ENCODE data around the gene SPATA9.
"Not testable (repeated sequence)": the region's sequence is repeated elsewhere in the genome, so short reads cannot be mapped to it uniquely, and the experiment has no call there.

Gene SPATA9

DNA sequence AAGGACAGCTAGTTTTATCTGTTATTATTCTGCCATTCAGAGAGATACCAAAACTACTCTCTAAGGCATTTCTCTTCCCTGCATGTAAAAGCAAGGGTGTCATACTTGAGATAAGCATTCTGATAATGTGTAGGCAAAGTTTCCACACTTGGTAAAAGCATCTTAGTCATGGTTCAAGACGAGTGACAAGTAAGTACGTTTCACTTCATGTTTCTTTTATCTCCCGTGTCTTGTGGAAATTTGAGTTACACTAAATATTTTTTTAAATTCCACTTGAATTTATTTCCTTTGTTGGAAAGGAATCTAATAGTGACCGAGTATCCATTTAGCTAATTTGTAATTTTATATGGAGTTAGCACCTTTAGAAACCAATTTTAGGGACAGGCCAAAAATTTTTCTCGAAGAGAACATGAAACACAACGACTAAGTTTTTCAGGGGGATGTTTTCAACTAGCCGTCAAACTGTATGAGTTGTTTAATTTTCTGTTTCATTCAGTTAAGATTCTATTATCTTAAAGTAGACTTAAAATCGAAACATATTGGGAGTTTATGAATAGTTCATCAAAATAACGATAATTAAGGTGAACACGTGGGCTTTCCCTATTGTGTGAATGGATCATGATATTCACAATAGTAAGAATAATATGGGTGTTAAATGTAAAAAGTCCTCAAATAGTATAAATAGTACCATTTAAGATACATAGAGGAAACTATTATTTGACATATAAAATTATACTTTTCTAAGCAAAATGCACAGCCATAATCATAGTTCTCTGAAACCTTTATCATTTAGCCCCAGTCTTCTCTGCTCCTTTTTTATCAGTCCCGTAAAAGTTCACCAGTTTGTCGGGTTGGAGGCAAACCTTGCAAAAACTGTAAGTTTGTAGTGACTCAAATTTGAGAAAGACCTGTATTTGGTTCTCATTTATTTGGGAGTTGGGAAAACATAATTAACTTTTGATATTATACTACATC is 34.6 kb downstream of the SPATA9 start:
- Histone ChIP-seq H3K27me3 (ENCODE audit: control insufficient read depth, insufficient read depth, low read length) (peaks cover 2% of the 10 kb centered on the region), H3K36me3 (ENCODE audit: control insufficient read depth, insufficient read depth, low read length) (no peaks in the 10 kb centered on the region), H3K4me3 (ENCODE audit: low read depth, low read length) (no peak overlapping the region), H3K9ac (ENCODE audit: low read depth, low read length) (no peak overlapping the region), H3K9me3 (ENCODE audit: control insufficient read depth, insufficient read depth, low read length) (no peaks in the 10 kb centered on the region), H3K4me1 (ENCODE audit: control insufficient read depth, insufficient read depth, low read length) (peaks cover 4% of the 10 kb centered on the region)

DNA sequence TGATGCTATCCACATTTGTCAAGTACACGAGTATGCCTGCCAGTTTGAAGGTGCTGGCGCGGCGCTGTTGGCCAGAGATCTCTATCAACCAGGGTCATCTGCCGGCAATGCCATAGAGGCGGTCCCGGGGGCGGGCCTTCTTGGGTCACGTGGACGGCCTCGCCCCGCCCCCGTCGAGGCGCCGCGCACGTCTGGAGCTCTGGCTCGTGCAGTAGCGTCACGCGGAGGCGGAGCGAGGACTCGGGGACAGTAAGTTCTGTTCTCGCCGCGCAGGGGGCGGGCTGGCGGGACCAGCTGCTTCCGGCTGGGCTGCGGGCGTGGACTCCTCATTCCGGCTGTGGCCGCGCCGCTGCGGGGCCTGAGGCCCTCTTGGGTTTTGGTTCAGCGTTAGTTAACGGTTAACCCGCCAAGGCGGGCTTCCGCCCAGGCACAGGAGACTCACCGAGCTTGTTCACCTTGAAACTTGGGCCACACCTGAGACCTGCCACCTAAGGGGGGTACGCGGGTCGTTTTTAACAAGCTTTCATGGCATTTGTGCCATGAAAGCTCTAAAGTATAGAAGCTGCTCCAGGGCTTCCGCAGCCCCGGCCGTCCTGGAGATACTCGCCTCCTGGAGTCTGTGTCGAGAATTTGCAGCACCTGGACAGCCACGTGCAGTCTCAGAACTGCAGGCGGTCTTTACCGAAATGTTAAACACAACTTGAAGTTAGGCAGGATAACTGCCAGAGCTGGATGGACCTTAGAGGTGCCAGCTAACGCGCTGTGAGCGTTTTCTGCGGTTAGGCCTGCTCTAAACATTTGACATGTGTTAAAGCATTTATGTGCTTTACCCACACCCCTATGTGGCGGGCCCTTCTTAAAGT is 36.0 kb downstream of the SPATA9 start, which contains the start of gene RFESD:
RFESD (plus strand) TSS at position 209 of the 863 bp plus-strand sequence. CDS start 5,495 bp downstream, outside the sequence.
- no peaks in the 10 kb centered on the region for H3K36me3 ChIP-seq (ENCODE audit: control insufficient read depth, insufficient read depth, low read length)
- H3K4me3 ChIP-seq (ENCODE audit: low read depth, low read length): peak within 1 kb of the TSS; percentile 74
- no peaks in the 10 kb centered on the region for H3K9me3 ChIP-seq (ENCODE audit: control insufficient read depth, insufficient read depth, low read length)
- H3K9ac ChIP-seq (ENCODE audit: low read depth, low read length): peak within 1 kb of the TSS; percentile 62
- H3K27me3 ChIP-seq (ENCODE audit: control insufficient read depth, insufficient read depth, low read length): peaks cover 2% of the 10 kb centered on the region
- peaks cover 4% of the 10 kb centered on the region for H3K4me1 ChIP-seq (ENCODE audit: control insufficient read depth, insufficient read depth, low read length)

DNA sequence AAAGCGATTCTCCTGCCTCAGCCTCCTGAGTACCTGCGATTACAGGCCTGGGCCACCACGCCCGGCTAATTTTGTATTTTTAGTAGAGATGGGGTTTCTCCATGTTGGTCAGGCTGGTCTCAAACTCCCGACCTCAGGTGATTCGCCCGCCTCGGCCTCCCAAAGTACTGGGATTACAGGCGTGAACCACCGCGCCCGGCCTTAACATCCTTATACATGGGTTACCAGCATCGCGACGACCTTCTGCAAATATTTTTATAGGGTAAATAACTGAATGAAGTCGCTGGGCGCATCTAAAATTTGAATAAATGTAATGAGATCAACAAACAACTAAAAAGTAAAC is 36.6 kb downstream of the SPATA9 start:
- H3K9ac ChIP-seq (ENCODE audit: low read depth, low read length); H3K27me3 ChIP-seq (ENCODE audit: control insufficient read depth, insufficient read depth, low read length); H3K9me3 ChIP-seq (ENCODE audit: control insufficient read depth, insufficient read depth, low read length); H3K4me3 ChIP-seq (ENCODE audit: low read depth, low read length); H3K36me3 ChIP-seq (ENCODE audit: control insufficient read depth, insufficient read depth, low read length); H3K4me1 ChIP-seq (ENCODE audit: control insufficient read depth, insufficient read depth, low read length): not testable (repeated sequence)

DNA sequence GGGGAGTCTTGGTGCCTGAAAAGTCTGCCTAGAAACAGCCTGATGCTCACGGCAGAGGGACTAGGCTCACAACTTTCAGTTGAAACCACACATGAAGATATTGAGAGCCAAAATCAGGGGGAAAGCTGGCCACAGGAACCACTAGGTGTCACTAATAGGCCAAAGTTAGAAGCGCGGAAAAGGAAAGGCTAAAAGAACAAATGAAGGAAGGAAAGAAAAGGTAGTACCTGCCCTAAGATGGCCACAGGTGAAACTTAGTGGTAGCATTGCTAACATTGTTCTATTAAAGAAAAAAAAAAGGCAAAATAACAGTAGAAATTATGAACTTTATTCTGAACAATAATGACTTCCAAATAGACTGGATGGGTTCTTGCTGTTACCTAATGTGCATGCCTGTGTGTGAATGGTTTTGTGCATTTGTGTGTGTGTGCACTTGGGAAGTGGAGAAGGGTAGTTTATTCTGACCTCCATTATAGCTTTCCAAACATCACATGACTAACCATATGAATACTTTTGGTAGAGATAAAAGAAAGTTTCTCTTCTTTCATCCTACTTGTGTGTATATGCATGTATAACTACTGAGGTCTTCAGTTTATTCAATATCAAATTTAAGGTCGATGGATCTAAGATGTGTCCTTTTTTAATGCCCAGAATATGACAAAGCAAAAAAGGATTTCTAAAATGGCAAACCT is 38.3 kb downstream of the SPATA9 start:
- no peak overlapping the region for H3K4me3 ChIP-seq (ENCODE audit: low read depth, low read length)

DNA sequence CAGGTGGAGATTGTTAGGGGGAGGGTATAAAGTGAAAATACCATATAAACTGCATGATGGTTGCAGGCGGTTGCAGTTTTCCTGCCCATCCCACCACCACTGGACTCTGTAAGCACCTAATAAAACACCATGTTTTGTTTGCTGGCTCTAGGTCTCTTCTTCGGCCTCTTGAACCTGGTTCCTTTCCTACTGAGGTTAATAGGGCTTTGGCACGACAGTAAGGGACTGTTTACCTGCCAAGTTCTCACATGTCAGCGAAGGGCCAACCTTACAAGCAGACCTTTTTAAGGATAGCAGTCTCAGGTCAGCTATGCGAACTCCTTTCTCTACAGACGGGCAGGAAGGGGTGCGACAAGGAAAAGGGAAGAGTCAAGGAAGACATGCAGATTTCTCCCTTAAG is 39.6 kb downstream of the SPATA9 start:
- Histone ChIP-seq H3K4me3 (ENCODE audit: low read depth, low read length) (no peak overlapping the region), H3K4me1 (ENCODE audit: control insufficient read depth, insufficient read depth, low read length) (peaks cover 4% of the 10 kb centered on the region), H3K36me3 (ENCODE audit: control insufficient read depth, insufficient read depth, low read length) (no peaks in the 10 kb centered on the region), H3K9ac (ENCODE audit: low read depth, low read length) (no peak overlapping the region), H3K9me3 (ENCODE audit: control insufficient read depth, insufficient read depth, low read length) (no peaks in the 10 kb centered on the region), H3K27me3 (ENCODE audit: control insufficient read depth, insufficient read depth, low read length) (peaks cover 2% of the 10 kb centered on the region)

More for the DNA sequence above, 38.3 kb downstream of the SPATA9 start:
- H3K4me1 ChIP-seq (ENCODE audit: control insufficient read depth, insufficient read depth, low read length): peaks cover 4% of the 10 kb centered on the region
- no peak overlapping the region for H3K9ac ChIP-seq (ENCODE audit: low read depth, low read length)
- H3K9me3 ChIP-seq (ENCODE audit: control insufficient read depth, insufficient read depth, low read length): no peaks in the 10 kb centered on the region
- no peaks in the 10 kb centered on the region for H3K36me3 ChIP-seq (ENCODE audit: control insufficient read depth, insufficient read depth, low read length)
- H3K27me3 ChIP-seq (ENCODE audit: control insufficient read depth, insufficient read depth, low read length): peaks cover 2% of the 10 kb centered on the region

DNA sequence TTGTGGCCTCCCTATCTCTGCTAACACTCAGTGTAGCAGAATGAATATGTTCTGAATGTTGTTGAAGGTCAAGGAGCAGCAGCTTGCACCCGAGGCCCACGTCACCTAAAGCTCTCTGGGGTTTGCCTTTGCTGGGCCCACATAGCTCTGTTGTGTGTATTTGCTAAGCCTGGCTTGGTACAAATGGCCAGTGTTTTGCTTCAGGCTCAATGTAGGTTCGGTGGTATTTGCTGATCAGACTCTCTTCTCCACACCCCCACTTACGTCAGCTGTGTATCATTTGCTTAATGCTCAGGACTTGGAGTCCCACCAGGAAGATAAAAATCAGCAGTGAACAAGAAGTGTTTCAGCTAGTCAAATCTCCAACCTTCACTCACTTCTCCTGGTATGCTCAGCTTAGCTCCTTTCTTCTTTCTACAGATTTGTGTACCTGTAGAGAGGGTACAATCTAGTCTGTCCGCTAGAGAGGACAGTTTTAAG is 41.0 kb downstream of the SPATA9 start:
- no peaks in the 10 kb centered on the region for H3K36me3 ChIP-seq (ENCODE audit: control insufficient read depth, insufficient read depth, low read length)
- no peak overlapping the region for H3K4me3 ChIP-seq (ENCODE audit: low read depth, low read length)
- no peak overlapping the region for H3K9ac ChIP-seq (ENCODE audit: low read depth, low read length)
- no peaks in the 10 kb centered on the region for H3K4me1 ChIP-seq (ENCODE audit: control insufficient read depth, insufficient read depth, low read length)
- H3K27me3 ChIP-seq (ENCODE audit: control insufficient read depth, insufficient read depth, low read length): peaks cover 2% of the 10 kb centered on the region
- no peaks in the 10 kb centered on the region for H3K9me3 ChIP-seq (ENCODE audit: control insufficient read depth, insufficient read depth, low read length)

DNA sequence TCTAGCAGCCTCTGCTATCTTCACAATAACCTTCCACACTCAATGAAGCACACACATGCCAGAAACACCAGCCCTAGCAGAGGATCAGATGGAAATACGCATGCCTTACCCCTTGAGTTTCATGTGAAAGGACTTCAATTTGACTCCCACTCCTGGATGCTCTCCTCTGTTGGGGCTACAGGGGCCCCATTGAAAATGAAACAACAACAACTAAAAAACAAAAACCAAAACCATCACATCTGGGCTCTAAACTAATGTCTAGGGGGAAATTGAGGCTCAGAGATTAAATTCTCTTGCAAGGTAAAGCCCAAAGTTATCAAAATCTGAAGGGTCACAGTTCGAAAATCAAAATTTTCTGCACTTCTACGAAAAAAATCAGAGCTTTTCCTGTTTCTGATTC is 44.2 kb downstream of the SPATA9 start:
- no peaks in the 10 kb centered on the region for H3K4me1 ChIP-seq (ENCODE audit: control insufficient read depth, insufficient read depth, low read length)
- H3K4me3 ChIP-seq (ENCODE audit: low read depth, low read length): no peak overlapping the region

DNA sequence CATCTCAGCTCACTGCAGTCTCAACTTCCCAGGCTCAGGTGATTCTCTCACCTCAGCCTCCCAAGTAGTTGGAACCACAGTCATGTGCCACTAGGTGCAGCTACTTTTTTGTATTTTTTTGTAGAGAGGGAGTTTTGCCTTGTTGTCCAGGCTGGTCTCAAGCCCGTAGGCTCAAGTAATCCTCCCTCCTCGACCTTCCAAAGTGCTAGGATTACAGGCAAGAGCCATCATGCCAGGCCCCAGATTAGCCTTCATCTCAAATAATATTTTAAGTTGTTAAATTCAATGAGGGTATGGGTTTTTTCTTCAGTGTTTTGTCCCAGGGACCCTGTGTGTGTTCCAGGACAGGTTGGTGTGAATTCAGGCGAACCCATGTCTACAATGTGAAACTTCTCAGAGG is 48.7 kb downstream of the SPATA9 start:
- Histone ChIP-seq H3K4me1 (ENCODE audit: control insufficient read depth, insufficient read depth, low read length) (no peaks in the 10 kb centered on the region), H3K9me3 (ENCODE audit: control insufficient read depth, insufficient read depth, low read length) (peaks cover under 1% of the 10 kb centered on the region), H3K4me3 (ENCODE audit: low read depth, low read length) (no peak overlapping the region), H3K9ac (ENCODE audit: low read depth, low read length) (no peak overlapping the region), H3K27me3 (ENCODE audit: control insufficient read depth, insufficient read depth, low read length) (no peaks in the 10 kb centered on the region), H3K36me3 (ENCODE audit: control insufficient read depth, insufficient read depth, low read length) (no peaks in the 10 kb centered on the region)

More for the DNA sequence above, 44.2 kb downstream of the SPATA9 start:
- Histone ChIP-seq H3K36me3 (ENCODE audit: control insufficient read depth, insufficient read depth, low read length) (no peaks in the 10 kb centered on the region), H3K9ac (ENCODE audit: low read depth, low read length) (no peak overlapping the region), H3K27me3 (ENCODE audit: control insufficient read depth, insufficient read depth, low read length) (no peaks in the 10 kb centered on the region), H3K9me3 (ENCODE audit: control insufficient read depth, insufficient read depth, low read length) (no peaks in the 10 kb centered on the region)

DNA sequence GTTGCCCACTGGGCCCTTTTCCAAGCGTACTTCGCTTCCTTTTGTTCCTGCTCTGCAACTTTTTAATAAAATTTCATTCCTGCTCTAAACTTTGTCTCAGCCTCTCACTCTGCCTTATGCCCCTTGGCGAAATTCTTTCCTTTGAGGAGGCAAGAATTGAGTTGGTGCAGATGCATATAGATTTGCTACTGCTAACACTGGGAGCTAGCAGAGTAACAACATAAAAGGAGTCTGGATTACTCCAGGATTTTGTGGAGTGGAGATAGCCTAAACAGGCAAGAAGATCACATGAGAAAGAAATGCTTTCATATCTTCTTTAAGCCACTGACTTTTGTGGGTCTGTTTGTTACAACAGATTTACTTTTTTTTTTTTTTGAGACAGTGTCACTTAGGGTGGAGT is 49.1 kb downstream of the SPATA9 start:
- peaks cover 4% of the 10 kb centered on the region for H3K9me3 ChIP-seq (ENCODE audit: control insufficient read depth, insufficient read depth, low read length)
- no peak overlapping the region for H3K9ac ChIP-seq (ENCODE audit: low read depth, low read length)
- no peak overlapping the region for H3K4me3 ChIP-seq (ENCODE audit: low read depth, low read length)
- no peaks in the 10 kb centered on the region for H3K4me1 ChIP-seq (ENCODE audit: control insufficient read depth, insufficient read depth, low read length)
- no peaks in the 10 kb centered on the region for H3K27me3 ChIP-seq (ENCODE audit: control insufficient read depth, insufficient read depth, low read length)
- no peaks in the 10 kb centered on the region for H3K36me3 ChIP-seq (ENCODE audit: control insufficient read depth, insufficient read depth, low read length)

DNA sequence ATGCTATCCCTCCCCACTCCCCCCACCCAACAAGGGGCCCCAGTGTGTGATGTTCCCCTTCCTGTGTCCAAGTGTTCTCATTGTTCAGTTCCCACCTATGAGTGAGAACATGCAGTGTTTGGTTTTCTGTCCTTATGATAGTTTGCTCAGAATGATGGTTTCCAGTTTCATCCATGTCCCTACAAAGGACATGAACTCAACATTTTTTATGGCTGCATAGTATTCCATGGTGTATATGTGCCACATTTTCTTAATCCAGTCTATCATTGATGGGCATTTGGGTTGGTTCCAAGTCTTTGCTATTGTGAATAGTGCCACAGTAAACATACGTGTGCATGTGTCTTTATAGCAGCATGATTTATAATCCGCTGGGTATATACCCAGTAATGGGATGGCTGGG is 49.8 kb downstream of the SPATA9 start:
- H3K4me1 ChIP-seq (ENCODE audit: control insufficient read depth, insufficient read depth, low read length); H3K9me3 ChIP-seq (ENCODE audit: control insufficient read depth, insufficient read depth, low read length); H3K27me3 ChIP-seq (ENCODE audit: control insufficient read depth, insufficient read depth, low read length); H3K36me3 ChIP-seq (ENCODE audit: control insufficient read depth, insufficient read depth, low read length); H3K4me3 ChIP-seq (ENCODE audit: low read depth, low read length); H3K9ac ChIP-seq (ENCODE audit: low read depth, low read length): not testable (repeated sequence)

DNA sequence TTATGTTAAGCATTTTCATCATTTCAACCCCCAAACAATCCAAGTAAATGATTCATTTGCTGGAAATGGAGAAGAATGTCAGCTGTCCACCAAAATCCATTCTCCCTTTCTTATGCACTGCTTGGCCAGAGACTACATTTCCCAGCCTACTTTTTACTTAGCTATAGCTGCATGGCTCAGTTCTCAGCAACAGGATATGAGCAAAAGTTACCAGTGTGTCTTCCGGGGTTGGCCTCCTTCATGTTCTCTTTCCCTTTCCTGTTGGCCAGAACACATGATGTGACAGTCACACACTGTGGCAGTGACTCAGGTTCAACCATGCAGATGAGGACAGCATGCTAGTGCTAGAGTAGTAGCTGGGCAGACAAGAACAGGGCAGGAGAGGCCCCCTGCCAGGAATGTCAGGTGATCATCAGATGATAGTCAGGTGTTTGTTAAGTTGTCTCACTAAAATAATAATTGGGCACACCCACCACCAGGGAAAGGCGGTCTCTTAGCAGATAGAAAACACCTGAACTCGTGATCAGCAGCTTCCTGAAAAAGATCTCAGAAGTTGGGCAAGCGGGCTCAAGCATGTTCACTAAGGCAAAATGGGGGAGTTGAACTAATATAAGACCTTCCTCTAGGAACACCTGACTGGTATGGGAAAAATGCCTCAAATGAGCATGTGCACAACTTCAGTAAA is 50.7 kb downstream of the SPATA9 start:
- Histone ChIP-seq H3K9ac (ENCODE audit: low read depth, low read length) (no peak overlapping the region), H3K9me3 (ENCODE audit: control insufficient read depth, insufficient read depth, low read length) (peaks cover 10% of the 10 kb centered on the region), H3K36me3 (ENCODE audit: control insufficient read depth, insufficient read depth, low read length) (no peaks in the 10 kb centered on the region), H3K4me3 (ENCODE audit: low read depth, low read length) (no peak overlapping the region), H3K27me3 (ENCODE audit: control insufficient read depth, insufficient read depth, low read length) (no peaks in the 10 kb centered on the region), H3K4me1 (ENCODE audit: control insufficient read depth, insufficient read depth, low read length) (no peaks in the 10 kb centered on the region)

All from iPS-15b (cell line).